Measurements from ENCODE around the gene ST7. TPM values are rescaled to one million over a fixed set of nuclear protein-coding genes. Genes with fewer than 3 reads are reported as not detected.

The ST7 gene
- total RNA-seq, 1 experiment from 2014 or later: 19.6 TPM

GRCh38 chr7:117053432-117053831, 100.1 kb downstream of the ST7 start:
- ChIA-PET CTCF (no interaction called here), POLR2A (no interaction called here)
- intact Hi-C loops (cut with micrococcal nuclease; ENCODE audit: unreplicated experiment) (no loop called here), in situ Hi-C loops (cut with HindIII; ENCODE audit: low pct_unique_long_range_greater_than_20kb, low sequenced_read_pairs) (no loop called here)
- Histone ChIP-seq H3K36me3 (ENCODE audit: control insufficient read depth, insufficient read depth, low read length) (no peaks in the 10 kb centered on the region), H3K4me1 (ENCODE audit: control insufficient read depth, insufficient read depth, low read length) (no peaks in the 10 kb centered on the region), H3K27ac (ENCODE audit: low read length) (no peak overlapping the region), H3K4me3 (ENCODE audit: low read depth in 2 of 2, low read length in 2 of 2) (no peak overlapping the region), H3K9me3 (ENCODE audit: control insufficient read depth, insufficient read depth, low read depth, low read length) (no peaks in the 10 kb centered on the region), H3K27me3 (ENCODE audit: control insufficient read depth, insufficient read depth, low read length) (no peaks in the 10 kb centered on the region)
- no peak for ATAC-seq
- DNase-seq (ENCODE audit: low read depth, low spot score): no peak
- BruUV-seq (replicated peaks): no TSS peak
- TF ChIP-seq TCF7L2 (IDR thresholded peaks at IDR 0.05; ENCODE audit: low read depth, low read length) (no peak), POLR2AphosphoS5 (IDR thresholded peaks at IDR 0.05; ENCODE audit: low read depth, low read length) (no peak), CTCF (IDR thresholded peaks at IDR 0.05) (no peak), SIN3A (IDR thresholded peaks at IDR 0.05; ENCODE audit: borderline replicate concordance, insufficient read depth, low read depth, low read length) (no peak), REST (IDR thresholded peaks at IDR 0.05; ENCODE audit: insufficient read depth in 1 of 2, low read depth in 2 of 2, low read length in 1 of 2) (no peak)

GRCh38 chr7:117061751-117062150, 108.5 kb downstream of the ST7 start:
- in situ Hi-C loops (cut with HindIII; ENCODE audit: low pct_unique_long_range_greater_than_20kb, low sequenced_read_pairs) (no loop called here), intact Hi-C loops (cut with micrococcal nuclease; ENCODE audit: unreplicated experiment) (no loop called here)
- Histone ChIP-seq H3K4me3 (ENCODE audit: low read depth in 2 of 2, low read length in 2 of 2) (no peak overlapping the region), H3K27ac (ENCODE audit: low read length) (no peak overlapping the region), H3K27me3 (ENCODE audit: control insufficient read depth, insufficient read depth, low read length) (no peaks in the 10 kb centered on the region), H3K4me1 (ENCODE audit: control insufficient read depth, insufficient read depth, low read length) (no peaks in the 10 kb centered on the region), H3K9me3 (ENCODE audit: control insufficient read depth, insufficient read depth, low read depth, low read length) (no peaks in the 10 kb centered on the region), H3K36me3 (ENCODE audit: control insufficient read depth, insufficient read depth, low read length) (no peaks in the 10 kb centered on the region)
- TF ChIP-seq SIN3A (IDR thresholded peaks at IDR 0.05; ENCODE audit: borderline replicate concordance, insufficient read depth, low read depth, low read length) (no peak), TCF7L2 (IDR thresholded peaks at IDR 0.05; ENCODE audit: low read depth, low read length) (no peak), POLR2AphosphoS5 (IDR thresholded peaks at IDR 0.05; ENCODE audit: low read depth, low read length) (no peak), CTCF (IDR thresholded peaks at IDR 0.05) (no peak), REST (IDR thresholded peaks at IDR 0.05; ENCODE audit: insufficient read depth in 1 of 2, low read depth in 2 of 2, low read length in 1 of 2) (no peak)
- CTCF ChIA-PET: no interaction called here
- BruUV-seq (replicated peaks): no TSS peak
- no peak for DNase-seq (ENCODE audit: low read depth, low spot score)
- no peak for ATAC-seq
- POLR2A ChIA-PET: no interaction called here

Measured in Panc1 (cell line).